Fibroblast of lung (primary cell): ENCODE measurements around the gene GIPC3. TPM values are rescaled to one million over a fixed set of nuclear protein-coding genes. Genes with fewer than 3 reads are reported as not detected.

Experiments used
- DNase-seq, 2 donors: peaks; one replicate each; pipeline versions ENCODE4 v3.0.0 to v3.0.0-alpha.2; 2010; ENCODE audit warnings: low read depth in 2 of 2
- H2AFZ ChIP-seq: 2 replicates; pipeline ENCODE4 v1.5.1; 2012; ENCODE audit warnings: low read length, control low read depth, inconsistent platforms
- H3K27ac ChIP-seq: 2 replicates; pipeline ENCODE4 v1.5.1; 2011; ENCODE audit warnings: low read length, control low read depth; ENCODE audit not compliant: insufficient read depth
- H3K27me3 ChIP-seq: 2 replicates; pipeline ENCODE4 v1.5.1; 2011; ENCODE audit warnings: mild to moderate bottlenecking, low read length; ENCODE audit not compliant: control insufficient read depth, insufficient read depth
- H3K36me3 ChIP-seq: 2 replicates; pipeline ENCODE4 v1.5.1; 2011; ENCODE audit warnings: low read length; ENCODE audit not compliant: control insufficient read depth, insufficient read depth
- H3K4me1 ChIP-seq: 2 replicates; pipeline ENCODE4 v1.5.1; 2011; ENCODE audit warnings: low read length; ENCODE audit not compliant: control insufficient read depth, insufficient read depth; ENCODE audit errors: extremely low read depth
- H3K4me2 ChIP-seq: 2 replicates; pipeline ENCODE4 v1.5.1; 2011; ENCODE audit warnings: low read length, control low read depth; ENCODE audit not compliant: insufficient read depth; ENCODE audit errors: extremely low read depth
- H3K4me3 ChIP-seq, 4 experiments: fragments of 200-600 bp in 1 of 4; sonication (generic) in 1 of 4; replicated peaks in 1 of 4; 2 replicates each; pipeline ENCODE4 v1.5.1; 2011 to 2016; ENCODE audit warnings: low read length in 4 of 4, low read depth in 3 of 4, mild to moderate bottlenecking in 3 of 4, control low read depth in 2 of 4, inconsistent platforms in 1 of 4, mixed read lengths in 1 of 4; ENCODE audit not compliant: insufficient read depth in 1 of 4; ENCODE audit errors: control extremely low read depth in 1 of 4
- H3K79me2 ChIP-seq: 2 replicates; pipeline ENCODE4 v1.5.1; 2012; ENCODE audit warnings: mild to moderate bottlenecking, low read length, inconsistent platforms; ENCODE audit not compliant: control insufficient read depth, insufficient read depth
- H3K9ac ChIP-seq: 2 replicates; pipeline ENCODE4 v1.5.1; 2011; ENCODE audit warnings: mild to moderate bottlenecking, low read length, control low read depth; ENCODE audit not compliant: insufficient read depth
- H3K9me3 ChIP-seq: 2 replicates; pipeline ENCODE4 v1.5.1; 2012; ENCODE audit warnings: low read depth, low read length; ENCODE audit not compliant: control insufficient read depth, insufficient read depth
- H4K20me1 ChIP-seq: 2 replicates; pipeline ENCODE4 v1.5.1; 2011; ENCODE audit warnings: low read length; ENCODE audit not compliant: control insufficient read depth, insufficient read depth; ENCODE audit errors: extremely low read depth
- EZH2 ChIP-seq: IDR thresholded peaks from 2 replicates; pipeline ENCODE4 v1.5.1; 2012; ENCODE audit warnings: low read length, control low read depth, mild to moderate bottlenecking; ENCODE audit errors: missing control alignments
- polyA plus RNA-seq, 2 donors: library from polyadenylated mRNA; depleted of rRNA in 1 of 2; stranded (reverse) in 1 of 2; unstranded in 1 of 2; fragments of >200 nt; gene quantifications; 2 replicates each; pipeline ENCODE4 v1.2.1, GENCODE V29; 2011 to 2012; ENCODE audit warnings: missing spikeins in 1 of 2
- total RNA-seq: library from RNA; depleted of rRNA; stranded (reverse); fragments of >200 nt; gene quantifications from 2 replicates; pipeline ENCODE4 v1.2.1, GENCODE V29; 2014
- TF ChIP-seq, protein P1 (sequence below), 2 donors: IDR thresholded peaks in 1 of 2; conservative IDR thresholded peaks in 1 of 2; 1 replicate in 1 of 2; 2 replicates in 1 of 2; pipeline ENCODE4 v1.5.1; 2011 to 2012; ENCODE audit warnings: low read length in 2 of 2, control low read depth in 1 of 2, inconsistent platforms in 1 of 2, low read depth in 1 of 2, mild to moderate bottlenecking in 1 of 2

Gene GIPC3
- total and polyA plus RNA-seq, 2 donors (not counting 1 experiment from before 2014, with no cell fraction given) = under 0.01 to 0.60 TPM

DNA sequence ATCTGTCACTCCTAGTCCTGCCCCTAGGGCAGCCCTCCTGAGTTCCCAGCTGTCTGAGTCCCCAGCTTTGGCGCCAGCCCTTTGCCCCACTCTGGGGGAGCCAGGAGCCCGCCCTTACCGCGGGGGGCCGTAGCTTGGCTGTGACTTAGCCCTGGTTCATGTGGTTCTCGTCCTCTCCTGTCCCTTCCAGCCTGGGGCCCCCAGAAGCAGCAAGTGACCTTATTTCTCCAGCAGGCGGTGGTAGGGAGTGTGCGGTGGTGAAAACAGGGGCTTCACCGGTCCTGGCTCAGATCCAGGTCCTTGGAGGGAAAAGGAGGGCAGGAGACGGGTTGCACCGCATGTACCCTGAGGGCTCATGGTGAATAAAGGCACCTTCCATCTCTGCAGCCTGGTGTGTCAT, 7.9 kb downstream of the GIPC3 start:
- no peaks in the 10 kb centered on the region for H4K20me1 ChIP-seq
- H3K79me2 ChIP-seq = no peaks in the 10 kb centered on the region
- H3K27ac ChIP-seq = no peak overlapping the region
- H3K4me1 ChIP-seq = no peaks in the 10 kb centered on the region
- H3K27me3 ChIP-seq = no peaks in the 10 kb centered on the region
- no peak for DNase-seq
- H2AFZ ChIP-seq = no peak overlapping the region
- TF ChIP-seq EZH2 = no peak
- TF ChIP-seq, protein P1, sequence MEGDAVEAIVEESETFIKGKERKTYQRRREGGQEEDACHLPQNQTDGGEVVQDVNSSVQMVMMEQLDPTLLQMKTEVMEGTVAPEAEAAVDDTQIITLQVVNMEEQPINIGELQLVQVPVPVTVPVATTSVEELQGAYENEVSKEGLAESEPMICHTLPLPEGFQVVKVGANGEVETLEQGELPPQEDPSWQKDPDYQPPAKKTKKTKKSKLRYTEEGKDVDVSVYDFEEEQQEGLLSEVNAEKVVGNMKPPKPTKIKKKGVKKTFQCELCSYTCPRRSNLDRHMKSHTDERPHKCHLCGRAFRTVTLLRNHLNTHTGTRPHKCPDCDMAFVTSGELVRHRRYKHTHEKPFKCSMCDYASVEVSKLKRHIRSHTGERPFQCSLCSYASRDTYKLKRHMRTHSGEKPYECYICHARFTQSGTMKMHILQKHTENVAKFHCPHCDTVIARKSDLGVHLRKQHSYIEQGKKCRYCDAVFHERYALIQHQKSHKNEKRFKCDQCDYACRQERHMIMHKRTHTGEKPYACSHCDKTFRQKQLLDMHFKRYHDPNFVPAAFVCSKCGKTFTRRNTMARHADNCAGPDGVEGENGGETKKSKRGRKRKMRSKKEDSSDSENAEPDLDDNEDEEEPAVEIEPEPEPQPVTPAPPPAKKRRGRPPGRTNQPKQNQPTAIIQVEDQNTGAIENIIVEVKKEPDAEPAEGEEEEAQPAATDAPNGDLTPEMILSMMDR (conservative IDR thresholded peaks at IDR 0.05 in 1 of 2, IDR thresholded peaks at IDR 0.05 in 1 of 2; ENCODE audit: low read depth in 1 of 2, low read length in 2 of 2) = peak in 1 of 2 donors; percentile 5
- no peak overlapping the region for H3K4me2 ChIP-seq
- H3K9me3 ChIP-seq = no peaks in the 10 kb centered on the region
- no peak overlapping the region for H3K4me3 ChIP-seq
- H3K9ac ChIP-seq = no peak overlapping the region
- no peaks in the 10 kb centered on the region for H3K36me3 ChIP-seq

DNA sequence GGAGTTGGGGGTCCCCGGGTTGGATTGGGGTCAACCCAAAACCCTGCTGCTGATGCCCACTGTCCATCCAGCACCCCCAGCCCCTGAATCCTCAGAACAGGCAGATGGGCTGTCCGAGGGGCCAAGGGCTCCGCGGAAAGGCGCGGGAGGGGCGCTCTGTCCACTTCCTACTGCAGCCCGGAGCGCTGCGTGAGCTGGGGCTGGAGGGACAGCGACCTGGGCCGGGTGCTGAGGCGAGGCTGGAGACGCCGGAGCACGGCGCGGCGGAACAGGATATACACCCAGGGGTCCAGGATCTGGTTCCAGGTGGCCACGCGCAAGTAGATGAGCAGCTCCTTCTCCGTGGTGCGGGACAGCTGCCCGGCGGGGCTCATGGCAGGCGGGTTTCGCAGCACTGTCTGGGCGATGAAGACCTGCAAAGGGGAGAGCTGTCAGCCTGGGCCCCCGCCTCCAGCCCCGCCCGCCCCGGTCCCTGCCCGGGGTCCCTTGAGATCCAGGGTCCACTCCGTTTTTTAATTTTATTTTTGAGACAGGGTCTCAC, 10.3 kb downstream of the GIPC3 start:
- no peak for TF ChIP-seq EZH2
- TF ChIP-seq, protein P1 (conservative IDR thresholded peaks at IDR 0.05 in 1 of 2, IDR thresholded peaks at IDR 0.05 in 1 of 2; ENCODE audit: low read depth in 1 of 2, low read length in 2 of 2) = no peak
- no peaks in the 10 kb centered on the region for H3K79me2 ChIP-seq
- H3K9ac ChIP-seq = no peak overlapping the region
- H3K4me1 ChIP-seq = no peaks in the 10 kb centered on the region
- H3K9me3 ChIP-seq = no peaks in the 10 kb centered on the region
- peaks cover 2% of the 10 kb centered on the region for H3K36me3 ChIP-seq
- no peak overlapping the region for H3K27ac ChIP-seq
- no peak overlapping the region for H3K4me3 ChIP-seq
- H3K4me2 ChIP-seq = no peak overlapping the region
- no peaks in the 10 kb centered on the region for H3K27me3 ChIP-seq
- DNase-seq = no peak
- no peak overlapping the region for H2AFZ ChIP-seq
- H4K20me1 ChIP-seq = no peaks in the 10 kb centered on the region

DNA sequence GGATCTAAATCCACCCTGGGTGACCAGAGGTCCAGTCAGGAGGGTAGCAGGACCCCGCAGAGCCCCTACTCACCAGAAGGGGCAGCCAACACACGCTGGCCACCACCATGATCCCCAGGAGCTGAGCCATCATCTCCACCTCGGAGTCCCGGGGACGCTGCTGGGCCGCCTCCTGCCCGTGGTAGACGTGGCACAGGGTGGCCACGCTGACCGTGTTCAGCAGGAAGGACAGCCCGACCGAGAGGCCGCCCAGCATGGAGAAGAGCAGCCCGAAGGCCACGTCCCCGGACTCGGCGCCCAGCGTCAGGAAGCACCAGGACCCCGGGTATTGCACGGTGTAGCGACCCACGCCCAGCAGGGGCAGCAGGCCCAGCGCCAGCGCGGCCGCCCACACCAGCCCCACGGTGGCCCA, 14.5 kb downstream of the GIPC3 start:
- Histone ChIP-seq H3K79me2 (no peaks in the 10 kb centered on the region), H3K9me3 (no peaks in the 10 kb centered on the region), H4K20me1 (no peaks in the 10 kb centered on the region), H3K36me3 (peaks cover 2% of the 10 kb centered on the region), H3K4me3 (no peak overlapping the region), H2AFZ (no peak overlapping the region), H3K4me2 (no peak overlapping the region), H3K27ac (no peak overlapping the region), H3K9ac (no peak overlapping the region), H3K27me3 (no peaks in the 10 kb centered on the region), H3K4me1 (peaks cover 2% of the 10 kb centered on the region)
- TF ChIP-seq, protein P1 (conservative IDR thresholded peaks at IDR 0.05 in 1 of 2, IDR thresholded peaks at IDR 0.05 in 1 of 2; ENCODE audit: low read depth in 1 of 2, low read length in 2 of 2) = no peak
- TF ChIP-seq EZH2 = no peak
- DNase-seq = no peak
